ENCODE data around the gene LNX1. TPM values are rescaled to one million over a fixed set of nuclear protein-coding genes. Genes with fewer than 3 reads are reported as not detected.

Gene LNX1
- total and polyA plus RNA-seq, 2 of the 13 experiments (the other 11 are each of a cell fraction or from before 2014, with no cell fraction given) = 0.49 TPM

DNA sequence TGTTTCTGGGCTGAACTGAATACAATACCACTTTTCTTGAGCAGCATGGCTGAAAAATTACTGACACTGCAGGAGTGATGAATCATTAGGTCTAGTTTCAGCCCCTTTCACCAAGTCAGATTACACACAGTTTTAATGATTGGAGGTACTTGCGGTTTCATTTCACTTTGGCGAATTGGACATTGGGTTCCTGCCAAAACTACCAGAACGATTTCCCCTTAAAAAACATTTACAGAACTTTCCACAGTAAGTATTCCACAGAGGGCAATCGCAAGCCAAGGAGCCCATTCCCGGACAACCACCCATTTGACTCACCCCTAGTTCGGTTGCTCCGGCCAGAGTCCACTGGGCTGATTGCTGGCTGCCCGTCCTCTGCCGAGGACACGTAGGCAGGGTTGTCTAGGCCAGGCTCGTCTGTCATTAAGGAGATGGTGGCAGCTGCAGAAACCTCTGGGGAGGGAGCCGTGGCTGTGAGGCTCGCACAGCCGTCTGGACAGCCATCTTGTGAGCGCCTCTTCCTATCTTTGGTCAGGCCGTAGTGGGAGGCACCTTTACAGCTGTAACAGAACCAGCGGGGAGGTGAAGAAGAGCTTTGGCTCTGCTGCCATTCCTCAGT, 83.5 kb downstream of the LNX1 start:
- WGBS (ENCODE audit: low lambda C conversion rate) = 6% methylated on average over 11 of the region's 17 CpGs
- in situ Hi-C loops (cut with HindIII; ENCODE audit: extremely low pct_ligation_motif_present, low pct_unique_long_range_greater_than_20kb) = no loop called here
- FAIRE-seq (no peak), DNase-seq (ENCODE audit: low spot score) (peak; percentile 30), ATAC-seq (peak; percentile 95)
- peak overlapping the region; percentile 42 for H3K27ac ChIP-seq (ENCODE audit: extremely low read length, insufficient read depth, low read length)
- H3K4me2 ChIP-seq (ENCODE audit: low read depth, low read length) = peak overlapping the region; percentile 92
- H3K9me3 ChIP-seq (ENCODE audit: low read length) = no peaks in the 10 kb centered on the region
- H3K27me3 ChIP-seq (ENCODE audit: control insufficient read depth in 1 of 2, insufficient read depth in 2 of 2, low read length in 2 of 2) = no peaks in the 10 kb centered on the region
- H3K9ac ChIP-seq (ENCODE audit: insufficient read depth, low read depth, low read length) = peak overlapping the region; percentile 44
- peak overlapping the region; percentile 23 to 66 (median 41); a peak in 4 of 6 replicates for H3K4me3 ChIP-seq (replicated peaks in 1 of 3; ENCODE audit: insufficient read depth in 1 of 3, low read depth in 2 of 3, low read length in 3 of 3)
- BruUV-seq (replicated peaks) = no TSS peak
- no peaks in the 10 kb centered on the region for H3K36me3 ChIP-seq (replicated peaks in 1 of 2; ENCODE audit: control insufficient read depth in 1 of 2, insufficient read depth in 2 of 2, low read length in 2 of 2)
- ChIA-PET CTCF (ENCODE audit: low intra/inter-chr PET ratio, low total read pairs) (no interaction called here), POLR2A (no interaction called here)
- intact Hi-C loops (cut with micrococcal nuclease; ENCODE audit: unreplicated experiment) = no loop called here
- no peaks in the 10 kb centered on the region for H4K20me1 ChIP-seq (ENCODE audit: insufficient read depth, low read length)
- H3K4me1 ChIP-seq (ENCODE audit: insufficient read depth, low read length) = peaks cover 18% of the 10 kb centered on the region
- peak overlapping the region; percentile 67 for H2AFZ ChIP-seq (ENCODE audit: low read length)
- no peaks in the 10 kb centered on the region for H3K79me2 ChIP-seq (ENCODE audit: insufficient read depth, low read length)
- TF ChIP-seq, protein P1, sequence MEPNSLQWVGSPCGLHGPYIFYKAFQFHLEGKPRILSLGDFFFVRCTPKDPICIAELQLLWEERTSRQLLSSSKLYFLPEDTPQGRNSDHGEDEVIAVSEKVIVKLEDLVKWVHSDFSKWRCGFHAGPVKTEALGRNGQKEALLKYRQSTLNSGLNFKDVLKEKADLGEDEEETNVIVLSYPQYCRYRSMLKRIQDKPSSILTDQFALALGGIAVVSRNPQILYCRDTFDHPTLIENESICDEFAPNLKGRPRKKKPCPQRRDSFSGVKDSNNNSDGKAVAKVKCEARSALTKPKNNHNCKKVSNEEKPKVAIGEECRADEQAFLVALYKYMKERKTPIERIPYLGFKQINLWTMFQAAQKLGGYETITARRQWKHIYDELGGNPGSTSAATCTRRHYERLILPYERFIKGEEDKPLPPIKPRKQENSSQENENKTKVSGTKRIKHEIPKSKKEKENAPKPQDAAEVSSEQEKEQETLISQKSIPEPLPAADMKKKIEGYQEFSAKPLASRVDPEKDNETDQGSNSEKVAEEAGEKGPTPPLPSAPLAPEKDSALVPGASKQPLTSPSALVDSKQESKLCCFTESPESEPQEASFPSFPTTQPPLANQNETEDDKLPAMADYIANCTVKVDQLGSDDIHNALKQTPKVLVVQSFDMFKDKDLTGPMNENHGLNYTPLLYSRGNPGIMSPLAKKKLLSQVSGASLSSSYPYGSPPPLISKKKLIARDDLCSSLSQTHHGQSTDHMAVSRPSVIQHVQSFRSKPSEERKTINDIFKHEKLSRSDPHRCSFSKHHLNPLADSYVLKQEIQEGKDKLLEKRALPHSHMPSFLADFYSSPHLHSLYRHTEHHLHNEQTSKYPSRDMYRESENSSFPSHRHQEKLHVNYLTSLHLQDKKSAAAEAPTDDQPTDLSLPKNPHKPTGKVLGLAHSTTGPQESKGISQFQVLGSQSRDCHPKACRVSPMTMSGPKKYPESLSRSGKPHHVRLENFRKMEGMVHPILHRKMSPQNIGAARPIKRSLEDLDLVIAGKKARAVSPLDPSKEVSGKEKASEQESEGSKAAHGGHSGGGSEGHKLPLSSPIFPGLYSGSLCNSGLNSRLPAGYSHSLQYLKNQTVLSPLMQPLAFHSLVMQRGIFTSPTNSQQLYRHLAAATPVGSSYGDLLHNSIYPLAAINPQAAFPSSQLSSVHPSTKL (CRISPR knock-in tag; IDR thresholded peaks at IDR 0.05) = peak; percentile 56; the same call in 1 of the 2 replicates
- TF ChIP-seq, protein P2, sequence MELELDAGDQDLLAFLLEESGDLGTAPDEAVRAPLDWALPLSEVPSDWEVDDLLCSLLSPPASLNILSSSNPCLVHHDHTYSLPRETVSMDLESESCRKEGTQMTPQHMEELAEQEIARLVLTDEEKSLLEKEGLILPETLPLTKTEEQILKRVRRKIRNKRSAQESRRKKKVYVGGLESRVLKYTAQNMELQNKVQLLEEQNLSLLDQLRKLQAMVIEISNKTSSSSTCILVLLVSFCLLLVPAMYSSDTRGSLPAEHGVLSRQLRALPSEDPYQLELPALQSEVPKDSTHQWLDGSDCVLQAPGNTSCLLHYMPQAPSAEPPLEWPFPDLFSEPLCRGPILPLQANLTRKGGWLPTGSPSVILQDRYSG (CRISPR knock-in tag; IDR thresholded peaks at IDR 0.05) = 0 out of 2 replicates have a peak, but pooled peaks have one; percentile 64
- TF ChIP-seq, protein P3, sequence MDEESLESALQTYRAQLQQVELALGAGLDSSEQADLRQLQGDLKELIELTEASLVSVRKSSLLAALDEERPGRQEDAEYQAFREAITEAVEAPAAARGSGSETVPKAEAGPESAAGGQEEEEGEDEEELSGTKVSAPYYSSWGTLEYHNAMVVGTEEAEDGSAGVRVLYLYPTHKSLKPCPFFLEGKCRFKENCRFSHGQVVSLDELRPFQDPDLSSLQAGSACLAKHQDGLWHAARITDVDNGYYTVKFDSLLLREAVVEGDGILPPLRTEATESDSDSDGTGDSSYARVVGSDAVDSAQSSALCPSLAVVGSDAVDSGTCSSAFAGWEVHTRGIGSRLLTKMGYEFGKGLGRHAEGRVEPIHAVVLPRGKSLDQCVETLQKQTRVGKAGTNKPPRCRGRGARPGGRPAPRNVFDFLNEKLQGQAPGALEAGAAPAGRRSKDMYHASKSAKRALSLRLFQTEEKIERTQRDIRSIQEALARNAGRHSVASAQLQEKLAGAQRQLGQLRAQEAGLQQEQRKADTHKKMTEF (CRISPR knock-in tag; IDR thresholded peaks at IDR 0.05) = 0 out of 2 replicates have a peak, but pooled peaks have one; percentile 9
- 0 out of 2 replicates have a peak, but pooled peaks have one; percentile 19 for TF ChIP-seq GATAD2A (CRISPR knock-in tag; IDR thresholded peaks at IDR 0.05)
- no peak for TF ChIP-seq FOXO1 (CRISPR knock-in tag; IDR thresholded peaks at IDR 0.05)
- TF ChIP-seq ZNF629 (CRISPR knock-in tag; conservative IDR thresholded peaks at IDR 0.05) = peak; percentile 49; the same call in 1 of the 2 replicates
- TF ChIP-seq ZBTB8A (CRISPR knock-in tag; IDR thresholded peaks at IDR 0.05; ENCODE audit: borderline replicate concordance, low read depth) = no peak
- peak; percentile 45 for TF ChIP-seq FOSL2 (CRISPR knock-in tag; IDR thresholded peaks at IDR 0.05)
- no peak for TF ChIP-seq CENPX (CRISPR knock-in tag; IDR thresholded peaks at IDR 0.05)
- TF ChIP-seq ZNF350 (CRISPR knock-in tag; IDR thresholded peaks at IDR 0.05; ENCODE audit: borderline replicate concordance, low read depth) = no peak
- 0 out of 2 replicates have a peak, but pooled peaks have one; percentile 46 for TF ChIP-seq KAT8 (CRISPR knock-in tag; IDR thresholded peaks at IDR 0.05)
- TF ChIP-seq SALL1 (CRISPR knock-in tag; IDR thresholded peaks at IDR 0.05) = peak; percentile 52; the same call in 1 of the 2 replicates
- TF ChIP-seq SUZ12 (IDR thresholded peaks at IDR 0.05; ENCODE audit: low read depth, low read length) = no peak
- no peak for TF ChIP-seq TEAD2 (CRISPR knock-in tag; IDR thresholded peaks at IDR 0.05)
- no peak for TF ChIP-seq CENPT (CRISPR knock-in tag; IDR thresholded peaks at IDR 0.05; ENCODE audit: low read depth)
- TF ChIP-seq ADNP (CRISPR knock-in tag; IDR thresholded peaks at IDR 0.05) = no peak
- TF ChIP-seq FIP1L1 (IDR thresholded peaks at IDR 0.05; ENCODE audit: borderline replicate concordance, insufficient read depth, low read depth, low read length) = no peak
- TF ChIP-seq ZNF891 (CRISPR knock-in tag; IDR thresholded peaks at IDR 0.05) = 0 out of 2 replicates have a peak, but pooled peaks have one; percentile 22
- TF ChIP-seq SOX13 (IDR thresholded peaks at IDR 0.05) = no peak
- no peak; a peak in 1 of 4 replicates for TF ChIP-seq SOX13 (CRISPR knock-in tag; conservative IDR thresholded peaks at IDR 0.05 in 1 of 2, IDR thresholded peaks at IDR 0.05 in 1 of 2)

Data from HepG2 (cell line).